ENCODE measurements around the gene PTP4A1.

Gene PTP4A1

DNA sequence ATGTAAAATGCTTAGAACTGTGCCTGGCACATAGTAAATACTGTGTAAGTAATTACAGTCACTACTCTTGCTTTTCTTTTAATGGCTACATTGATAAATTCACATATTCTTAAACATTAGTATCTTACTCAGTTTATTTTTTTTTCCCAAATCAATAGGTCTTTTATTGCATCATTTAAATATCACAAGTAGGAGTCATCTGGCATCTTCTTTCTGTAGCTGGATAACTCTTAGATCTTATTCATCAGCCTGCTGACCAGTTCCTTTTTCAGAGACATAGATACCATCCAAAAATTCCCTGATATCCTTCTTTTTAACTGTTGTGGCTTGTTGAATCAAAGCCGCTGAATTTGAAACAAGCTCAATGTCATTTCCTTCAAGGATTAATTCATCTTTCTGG lies 43.3 kb downstream of the PTP4A1 start:
- Histone ChIP-seq H2AFZ (ENCODE audit: low read depth, low read length) (no peak overlapping the region), H3K36me3 (ENCODE audit: insufficient read depth, low read length) (no peaks in the 10 kb centered on the region), H3K9me3 (ENCODE audit: insufficient read depth, low read length, severe bottlenecking) (no peaks in the 10 kb centered on the region), H3K27me3 (ENCODE audit: insufficient read depth, low read length, poor library complexity) (peaks cover 4% of the 10 kb centered on the region), H3K79me2 (ENCODE audit: insufficient read depth, low read length) (no peaks in the 10 kb centered on the region), H3K4me2 (ENCODE audit: insufficient read depth, low read length) (no peak overlapping the region), H3K4me1 (ENCODE audit: insufficient read depth, low read length) (no peaks in the 10 kb centered on the region), H3K27ac (ENCODE audit: low read length) (no peak overlapping the region), H3K4me3 (ENCODE audit: low read depth in 1 of 2, low read length in 2 of 2) (no peak overlapping the region), H3K9ac (ENCODE audit: low read depth, low read length) (no peak overlapping the region), H4K20me1 (ENCODE audit: insufficient read depth, low read length) (no peaks in the 10 kb centered on the region)
- DNase-seq, result no peak
- TF ChIP-seq EZH2 (IDR thresholded peaks at IDR 0.05; ENCODE audit: borderline replicate concordance, low read depth, low read length, severe bottlenecking), result no peak
- TF ChIP-seq, protein P1, sequence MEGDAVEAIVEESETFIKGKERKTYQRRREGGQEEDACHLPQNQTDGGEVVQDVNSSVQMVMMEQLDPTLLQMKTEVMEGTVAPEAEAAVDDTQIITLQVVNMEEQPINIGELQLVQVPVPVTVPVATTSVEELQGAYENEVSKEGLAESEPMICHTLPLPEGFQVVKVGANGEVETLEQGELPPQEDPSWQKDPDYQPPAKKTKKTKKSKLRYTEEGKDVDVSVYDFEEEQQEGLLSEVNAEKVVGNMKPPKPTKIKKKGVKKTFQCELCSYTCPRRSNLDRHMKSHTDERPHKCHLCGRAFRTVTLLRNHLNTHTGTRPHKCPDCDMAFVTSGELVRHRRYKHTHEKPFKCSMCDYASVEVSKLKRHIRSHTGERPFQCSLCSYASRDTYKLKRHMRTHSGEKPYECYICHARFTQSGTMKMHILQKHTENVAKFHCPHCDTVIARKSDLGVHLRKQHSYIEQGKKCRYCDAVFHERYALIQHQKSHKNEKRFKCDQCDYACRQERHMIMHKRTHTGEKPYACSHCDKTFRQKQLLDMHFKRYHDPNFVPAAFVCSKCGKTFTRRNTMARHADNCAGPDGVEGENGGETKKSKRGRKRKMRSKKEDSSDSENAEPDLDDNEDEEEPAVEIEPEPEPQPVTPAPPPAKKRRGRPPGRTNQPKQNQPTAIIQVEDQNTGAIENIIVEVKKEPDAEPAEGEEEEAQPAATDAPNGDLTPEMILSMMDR (IDR thresholded peaks at IDR 0.05; ENCODE audit: borderline replicate concordance, extremely low read depth, low read length, poor library complexity, severe bottlenecking), result no peak
- no peak for ATAC-seq (ENCODE audit: insufficient read depth, low read depth)

All from DND-41 (cell line).